ENCODE measurements around the gene SLC24A3. TPM values are rescaled to one million over a fixed set of nuclear protein-coding genes. Genes with fewer than 3 reads are reported as not detected.

Gene SLC24A3
- polyA plus RNA-seq, 1 experiment = 1.7 TPM

GRCh38 chr20:19222520-19223040, 10.1 kb downstream of the SLC24A3 start:
- CTCF ChIA-PET = interaction anchor here (0.7 kb wide), 1 partner anchor 10 kb away, joined by 3 read pairs; no protein-coding TSS in a partner anchor
- H3K4me3 ChIP-seq (ENCODE audit: low read depth, low read length) = no peak overlapping the region
- H3K36me3 ChIP-seq (ENCODE audit: control insufficient read depth, insufficient read depth, low read length) = no peaks in the 10 kb centered on the region
- DNase-seq (ENCODE audit: low read depth) = no peak
- TF ChIP-seq CTCF (IDR thresholded peaks at IDR 0.05; ENCODE audit: insufficient read depth, low read depth, low read length) = no peak
- no peaks in the 10 kb centered on the region for H3K27me3 ChIP-seq (ENCODE audit: control insufficient read depth, insufficient read depth, low read length)
- POLR2A ChIA-PET = no interaction called here

GRCh38 chr20:19223640-19224039, 11.2 kb downstream of the SLC24A3 start:
- POLR2A ChIA-PET = no interaction called here
- DNase-seq (ENCODE audit: low read depth) = no peak
- Histone ChIP-seq H3K36me3 (ENCODE audit: control insufficient read depth, insufficient read depth, low read length) (no peaks in the 10 kb centered on the region), H3K27me3 (ENCODE audit: control insufficient read depth, insufficient read depth, low read length) (no peaks in the 10 kb centered on the region), H3K4me3 (ENCODE audit: low read depth, low read length) (no peak overlapping the region)
- CTCF ChIA-PET = no interaction called here
- no peak for TF ChIP-seq CTCF (IDR thresholded peaks at IDR 0.05; ENCODE audit: insufficient read depth, low read depth, low read length)

GRCh38 chr20:19231359-19232035, 19.1 kb downstream of the SLC24A3 start:
- Histone ChIP-seq H3K36me3 (ENCODE audit: control insufficient read depth, insufficient read depth, low read length) (no peaks in the 10 kb centered on the region), H3K4me3 (ENCODE audit: low read depth, low read length) (no peak overlapping the region), H3K27me3 (ENCODE audit: control insufficient read depth, insufficient read depth, low read length) (no peaks in the 10 kb centered on the region)
- ChIA-PET CTCF (interaction anchor here (0.8 to 0.9 kb wide), 2 partner anchors 19 to 26 kb away, joined by 3 to 4 read pairs; partner anchors contain the start of gene SLC24A3), POLR2A (no interaction called here)
- no peak for DNase-seq (ENCODE audit: low read depth)
- TF ChIP-seq CTCF (IDR thresholded peaks at IDR 0.05; ENCODE audit: insufficient read depth, low read depth, low read length) = no peak

GRCh38 chr20:19232997-19233794, 20.8 kb downstream of the SLC24A3 start:
- no peaks in the 10 kb centered on the region for H3K36me3 ChIP-seq (ENCODE audit: control insufficient read depth, insufficient read depth, low read length)
- CTCF ChIA-PET = interaction anchor here (0.6 to 1.3 kb wide), 2 partner anchors 11 to 14 kb away, joined by 3 read pairs; no protein-coding TSS in a partner anchor

More at GRCh38 chr20:19232997-19233794, 20.8 kb downstream of the SLC24A3 start:
- no peak for TF ChIP-seq CTCF (IDR thresholded peaks at IDR 0.05; ENCODE audit: insufficient read depth, low read depth, low read length)
- no peak overlapping the region for H3K4me3 ChIP-seq (ENCODE audit: low read depth, low read length)
- no peak for DNase-seq (ENCODE audit: low read depth)
- no peaks in the 10 kb centered on the region for H3K27me3 ChIP-seq (ENCODE audit: control insufficient read depth, insufficient read depth, low read length)
- POLR2A ChIA-PET = no interaction called here

Data from BJ (cell line).